Adipose tissue (tissue), 3 donors: ENCODE data around the gene IGSF8. TPM values are rescaled to one million over a fixed set of nuclear protein-coding genes. Genes with fewer than 3 reads are reported as not detected.
"Not testable (repeated sequence)": the region's sequence is repeated elsewhere in the genome, so short reads cannot be mapped to it uniquely, and the experiment has no call there.

Source experiments
- H3K27ac ChIP-seq: one replicate; pipeline ENCODE4 v1.5.1; 2013; ENCODE audit warnings: low read depth, low read length
- WGBS, 3 donors: extraction: QIAGEN DNeasy Blood & Tissue Kit; methylation state at CpG; one replicate each; pipeline ENCODE4 v1.1.7; 2013; 5-methylcytosine and 5-hydroxymethylcytosine counted together
- polyA plus RNA-seq, 3 donors: library from polyadenylated mRNA; stranded (reverse); fragments of 200-250 nt; gene quantifications; one replicate each; pipeline ENCODE4 v1.2.3, GENCODE V29; 2013
- donor health status: healthy with polysubstance abuse.
- donor health status: Bipolar disorder and iron deficiency.
- donor health status: healthy.

IGSF8 gene
- polyA plus RNA-seq, 3 donors: 13.8 to 24.8 (median 23.9) TPM

GRCh38 chr1:160053548-160054365 lies 44.7 kb downstream of the IGSF8 start:
- WGBS, 3 donors: 47 to 71% (median 66%) methylated on average over 7 of the region's 7 CpGs

GRCh38 chr1:160052936-160053335 lies 45.5 kb downstream of the IGSF8 start:
- H3K27ac ChIP-seq: no peak overlapping the region
- 52 to 68% (median 64%) methylated on average over 6 of the region's 6 CpGs for WGBS, 3 donors

More at GRCh38 chr1:160053548-160054365, 44.7 kb downstream of the IGSF8 start:
- no peak overlapping the region for H3K27ac ChIP-seq

GRCh38 chr1:160050619-160051018 lies 47.8 kb downstream of the IGSF8 start:
- whole genome bisulfite sequencing, 3 donors: 76 to 83% (median 82%) methylated on average over 1 of the region's 1 CpG
- H3K27ac ChIP-seq: no peak overlapping the region

- not testable (repeated sequence) for H3K27ac ChIP-seq
- 75 to 92% (median 77%) methylated on average over 2 of the region's 2 CpGs for WGBS, 3 donors
Observed at GRCh38 chr1:160050182-160050581, 48.2 kb downstream of the IGSF8 start.

GRCh38 chr1:160049101-160049500 lies 49.3 kb downstream of the IGSF8 start:
- no peak overlapping the region for H3K27ac ChIP-seq
- 78 to 91% (median 89%) methylated on average over 3 of the region's 3 CpGs for WGBS, 3 donors

- no peak overlapping the region for H3K27ac ChIP-seq
Observed at GRCh38 chr1:160048335-160048734, 50.1 kb downstream of the IGSF8 start.

GRCh38 chr1:160047111-160047991 lies 51.1 kb downstream of the IGSF8 start:
- no peak overlapping the region for H3K27ac ChIP-seq
- 62 to 75% (median 71%) methylated on average over 9 of the region's 9 CpGs for WGBS, 3 donors

- 4 to 6% (median 4%) methylated on average over 11 of the region's 11 CpGs for WGBS, 3 donors
- no peak overlapping the region for H3K27ac ChIP-seq
Observed at GRCh38 chr1:160046494-160047110, 51.8 kb downstream of the IGSF8 start.

GRCh38 chr1:160045653-160046052 lies 52.8 kb downstream of the IGSF8 start:
- no peak overlapping the region for H3K27ac ChIP-seq
- WGBS, 3 donors: 54 to 71% (median 68%) methylated on average over 2 of the region's 2 CpGs

- H3K27ac ChIP-seq: no peak overlapping the region
Observed at GRCh38 chr1:160043543-160043942, 54.9 kb downstream of the IGSF8 start.

Other genes with a start within 250 kb of the IGSF8 start
- under 1 TPM in 2 of 3 donors, not detected in 1; 0.03 to 0.22 TPM for gene VSIG8, start 236.0 kb downstream of the IGSF8 start, polyA plus RNA-seq
- gene CFAP45, start 198.5 kb downstream of the IGSF8 start, polyA plus RNA-seq: 1 to 10 TPM in 1 of 3 donors, under 1 TPM in 1, not detected in 1; 0.33 to 1.1 TPM
- gene TAGLN2, start 173.1 kb downstream of the IGSF8 start, polyA plus RNA-seq: 100 to 1,000 TPM; 273 to 442 (median 340) TPM
- 1 to 10 TPM in 2 of 3 donors, under 1 TPM in 1; 0.56 to 1.6 (median 1.4) TPM for gene IGSF9, start 153.0 kb downstream of the IGSF8 start, polyA plus RNA-seq
- gene SLAMF9, start 144.4 kb downstream of the IGSF8 start, polyA plus RNA-seq: under 1 TPM in 1 of 3 donors, not detected in 2; 0.12 TPM
- 1 to 10 TPM in 2 of 3 donors, under 1 TPM in 1; 0.90 to 4.1 (median 2.4) TPM for gene PIGM, start 66.6 kb downstream of the IGSF8 start, polyA plus RNA-seq
- gene KCNJ10, start 28.5 kb downstream of the IGSF8 start, polyA plus RNA-seq: under 1 TPM in 2 of 3 donors, not detected in 1; 0.09 to 0.12 TPM
- under 1 TPM in 1 of 3 donors, not detected in 2; 0.03 TPM for gene KCNJ9, start 17.1 kb downstream of the IGSF8 start, polyA plus RNA-seq
- 100 to 1,000 TPM in 1 of 3 donors, 10 to 100 TPM in 1, 1 to 10 TPM in 1; 7.3 to 110 (median 25.6) TPM for gene ATP1A2, start 17.1 kb upstream of the IGSF8 start, polyA plus RNA-seq
- under 1 TPM; 0.13 to 0.56 (median 0.54) TPM for gene ATP1A4, start 53.0 kb upstream of the IGSF8 start, polyA plus RNA-seq
- gene CASQ1, start 92.0 kb upstream of the IGSF8 start, polyA plus RNA-seq: under 1 TPM in 2 of 3 donors, not detected in 1; 0.13 to 0.35 TPM
- gene PEA15, start 106.8 kb upstream of the IGSF8 start, polyA plus RNA-seq: 100 to 1,000 TPM in 2 of 3 donors, 10 to 100 TPM in 1; 54.6 to 289 (median 276) TPM
- gene DCAF8, start 163.9 kb upstream of the IGSF8 start, polyA plus RNA-seq: 100 to 1,000 TPM in 1 of 3 donors, 10 to 100 TPM in 2; 61.8 to 105 (median 74.6) TPM
- 100 to 1,000 TPM in 1 of 3 donors, 10 to 100 TPM in 2; 24.7 to 135 (median 56.0) TPM for gene PEX19, start 186.5 kb upstream of the IGSF8 start, polyA plus RNA-seq
- 10 to 100 TPM; 47.4 to 86.6 (median 75.8) TPM for gene COPA, start 244.6 kb upstream of the IGSF8 start, polyA plus RNA-seq
- 10 to 100 TPM; 31.7 to 63.2 (median 45.5) TPM for gene NCSTN, start 244.8 kb upstream of the IGSF8 start, polyA plus RNA-seq